ENCODE measurements around the gene PPP3R1. TPM values are rescaled to one million over a fixed set of nuclear protein-coding genes. Genes with fewer than 3 reads are reported as not detected.

Gene PPP3R1
- total RNA-seq, 4 donors from 2014 or later, result 9.2 to 32.2 (median 28.1) TPM

- H3K9me3 ChIP-seq, result no peaks in the 10 kb centered on the region
- WGBS, 2 donors (ENCODE audit: low coverage in 1 of 2), result 83 to 100% methylated on average over 1 of the region's 1 CpG
- H3K4me1 ChIP-seq, result no peaks in the 10 kb centered on the region
- no peak for DNase-seq
- peaks cover 0 to 30% (median 2%) of the 10 kb centered on the region in 4 donors for H3K36me3 ChIP-seq
- no peak overlapping the region for H3K4me3 ChIP-seq
- TF ChIP-seq POLR2A (IDR thresholded peaks at IDR 0.05) (no peak), EP300 (IDR thresholded peaks at IDR 0.05; ENCODE audit: low read depth) (no peak), POLR2AphosphoS5 (IDR thresholded peaks at IDR 0.05) (no peak)
- TF ChIP-seq, protein P1, sequence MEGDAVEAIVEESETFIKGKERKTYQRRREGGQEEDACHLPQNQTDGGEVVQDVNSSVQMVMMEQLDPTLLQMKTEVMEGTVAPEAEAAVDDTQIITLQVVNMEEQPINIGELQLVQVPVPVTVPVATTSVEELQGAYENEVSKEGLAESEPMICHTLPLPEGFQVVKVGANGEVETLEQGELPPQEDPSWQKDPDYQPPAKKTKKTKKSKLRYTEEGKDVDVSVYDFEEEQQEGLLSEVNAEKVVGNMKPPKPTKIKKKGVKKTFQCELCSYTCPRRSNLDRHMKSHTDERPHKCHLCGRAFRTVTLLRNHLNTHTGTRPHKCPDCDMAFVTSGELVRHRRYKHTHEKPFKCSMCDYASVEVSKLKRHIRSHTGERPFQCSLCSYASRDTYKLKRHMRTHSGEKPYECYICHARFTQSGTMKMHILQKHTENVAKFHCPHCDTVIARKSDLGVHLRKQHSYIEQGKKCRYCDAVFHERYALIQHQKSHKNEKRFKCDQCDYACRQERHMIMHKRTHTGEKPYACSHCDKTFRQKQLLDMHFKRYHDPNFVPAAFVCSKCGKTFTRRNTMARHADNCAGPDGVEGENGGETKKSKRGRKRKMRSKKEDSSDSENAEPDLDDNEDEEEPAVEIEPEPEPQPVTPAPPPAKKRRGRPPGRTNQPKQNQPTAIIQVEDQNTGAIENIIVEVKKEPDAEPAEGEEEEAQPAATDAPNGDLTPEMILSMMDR (IDR thresholded peaks at IDR 0.05), result no peak
- H3K27me3 ChIP-seq, result no peaks in the 10 kb centered on the region
- intact Hi-C loops (cut with DNase I; ENCODE audit: low total_unique reads), result no loop called here
- no peak overlapping the region for H3K27ac ChIP-seq
- in situ Hi-C loops (cut with MboI; ENCODE audit: low pct_ligation_motif_present in 1 of 4, low pct_unique_long_range_greater_than_20kb in 1 of 4, low sequenced_read_pairs in 3 of 4), result loop anchor here in 1 of 4 donors (25.0 kb wide), 1 partner anchor 254 kb away; no protein-coding TSS in a partner anchor
Observed at GRCh38 chr2:68182902-68183301, 69.4 kb downstream of the PPP3R1 start.

GRCh38 chr2:68178954-68179627 lies 73.2 kb downstream of the PPP3R1 start:
- no peak overlapping the region for H3K27ac ChIP-seq
- no peaks in the 10 kb centered on the region for H3K4me1 ChIP-seq
- TF ChIP-seq, protein P1 (IDR thresholded peaks at IDR 0.05), result no peak
- TF ChIP-seq POLR2A (IDR thresholded peaks at IDR 0.05) (no peak), POLR2AphosphoS5 (IDR thresholded peaks at IDR 0.05) (no peak)
- no peak overlapping the region for H3K4me3 ChIP-seq
- in situ Hi-C loops (cut with MboI; ENCODE audit: low pct_ligation_motif_present in 1 of 4, low pct_unique_long_range_greater_than_20kb in 1 of 4, low sequenced_read_pairs in 3 of 4), result loop anchor here in 1 of 4 donors (25.0 kb wide), 1 partner anchor 258 kb away; no protein-coding TSS in a partner anchor
- H3K27me3 ChIP-seq, result no peaks in the 10 kb centered on the region
- H3K9me3 ChIP-seq, result no peaks in the 10 kb centered on the region
- 75 to 81% methylated on average over 4 of the region's 4 CpGs for WGBS, 2 donors (ENCODE audit: low coverage in 1 of 2)
- H3K36me3 ChIP-seq, result peaks cover 0 to 22% (median 2%) of the 10 kb centered on the region in 4 donors
- intact Hi-C loops (cut with DNase I; ENCODE audit: low total_unique reads), result no loop called here
- no peak for DNase-seq

DNA sequence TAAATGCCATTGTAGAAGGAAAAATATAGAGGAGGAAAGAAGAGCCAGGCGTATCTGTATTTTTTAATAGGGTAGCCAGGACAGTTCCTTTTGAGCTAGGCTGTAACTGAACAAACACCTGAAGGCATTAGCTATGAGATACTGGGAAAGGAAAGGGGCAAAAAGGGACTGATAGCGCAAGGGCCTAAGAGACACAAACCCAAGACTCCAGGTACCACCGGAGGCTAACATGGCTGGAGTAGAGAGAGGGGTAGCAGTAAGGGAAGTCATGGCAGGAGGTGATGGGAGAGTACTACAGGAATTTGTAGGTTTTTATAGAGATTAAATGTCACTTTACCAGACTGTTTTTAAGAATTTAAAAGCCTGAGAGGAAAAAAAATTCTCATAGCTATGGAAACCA lies 73.9 kb downstream of the PPP3R1 start:
- Histone ChIP-seq H3K27me3 (no peaks in the 10 kb centered on the region), H3K27ac (no peak overlapping the region), H3K4me1 (no peaks in the 10 kb centered on the region), H3K4me3 (no peak overlapping the region), H3K9me3 (no peaks in the 10 kb centered on the region), H3K36me3 (peaks cover 0 to 24% (median 2%) of the 10 kb centered on the region in 4 donors)
- no peak for DNase-seq
- TF ChIP-seq, protein P1 (IDR thresholded peaks at IDR 0.05), result no peak
- TF ChIP-seq EP300 (IDR thresholded peaks at IDR 0.05; ENCODE audit: low read depth), result no peak
- no peak for TF ChIP-seq POLR2AphosphoS5 (IDR thresholded peaks at IDR 0.05)
- TF ChIP-seq POLR2A (IDR thresholded peaks at IDR 0.05), result no peak
- WGBS, 2 donors (ENCODE audit: low coverage in 1 of 2), result 94% methylated on average over 3 of the region's 3 CpGs
- in situ Hi-C loops (cut with MboI; ENCODE audit: low pct_ligation_motif_present in 1 of 4, low pct_unique_long_range_greater_than_20kb in 1 of 4, low sequenced_read_pairs in 3 of 4), result loop anchor here in 1 of 4 donors (25.0 kb wide), 1 partner anchor 259 kb away; no protein-coding TSS in a partner anchor
- intact Hi-C loops (cut with DNase I; ENCODE audit: low total_unique reads), result no loop called here

DNA sequence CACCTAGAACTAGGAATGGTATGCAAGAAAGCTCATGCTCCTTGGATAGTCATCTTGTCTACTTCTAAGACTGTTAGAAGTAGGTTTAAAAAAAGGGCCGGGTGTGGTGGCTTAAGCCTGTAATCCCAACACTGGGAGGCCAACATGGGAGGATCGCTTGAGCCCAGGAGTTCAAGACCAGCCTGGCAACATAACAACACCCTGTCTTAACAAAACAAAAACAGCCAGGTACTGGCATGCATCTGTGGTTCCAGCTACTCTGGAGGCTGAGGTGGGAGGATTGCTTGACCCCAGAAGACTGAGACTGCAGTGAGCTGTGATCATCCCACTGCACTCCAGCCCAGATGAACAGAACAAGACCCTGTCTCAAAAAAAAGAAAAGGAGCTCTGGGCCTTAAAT lies 74.8 kb downstream of the PPP3R1 start:
- Histone ChIP-seq H3K4me1 (no peaks in the 10 kb centered on the region), H3K36me3 (peaks cover 0 to 24% (median 0%) of the 10 kb centered on the region in 4 donors), H3K27ac (no peak overlapping the region), H3K9me3 (no peaks in the 10 kb centered on the region), H3K27me3 (no peaks in the 10 kb centered on the region), H3K4me3 (no peak overlapping the region)
- intact Hi-C loops (cut with DNase I; ENCODE audit: low total_unique reads), result no loop called here
- TF ChIP-seq EP300 (IDR thresholded peaks at IDR 0.05; ENCODE audit: low read depth), result no peak
- no peak for TF ChIP-seq POLR2A (IDR thresholded peaks at IDR 0.05)
- TF ChIP-seq, protein P1 (IDR thresholded peaks at IDR 0.05), result no peak
- TF ChIP-seq POLR2AphosphoS5 (IDR thresholded peaks at IDR 0.05), result no peak
- DNase-seq, result no peak
- in situ Hi-C loops (cut with MboI; ENCODE audit: low pct_ligation_motif_present in 1 of 4, low pct_unique_long_range_greater_than_20kb in 1 of 4, low sequenced_read_pairs in 3 of 4), result loop anchor here in 1 of 4 donors (25.0 kb wide), 1 partner anchor 260 kb away; no protein-coding TSS in a partner anchor
- WGBS, 2 donors (ENCODE audit: low coverage in 1 of 2), result 80 to 86% methylated on average over 1 to 2 of the region's 2 CpGs
